Epithelial cell of esophagus (primary cell): ENCODE data around the gene ALKBH2.
A peak's percentile ranks its signal among the peaks of the same experiment; 100 is the strongest.
"Not testable (repeated sequence)": the region's sequence is repeated elsewhere in the genome, so short reads cannot be mapped to it uniquely, and the experiment has no call there.

Experiments used
- DNase-seq: peaks from one replicate; pipeline ENCODE4 v3.0.0; 2010; ENCODE audit warnings: low read depth
- H3K4me3 ChIP-seq: 2 replicates; pipeline ENCODE4 v1.5.1; 2011; ENCODE audit warnings: mild to moderate bottlenecking, low read length, control low read depth
- CTCF ChIP-seq: IDR thresholded peaks from 2 replicates; pipeline ENCODE4 v1.5.1; 2011; ENCODE audit warnings: low read depth, mild to moderate bottlenecking, low read length, control low read depth, inconsistent platforms; ENCODE audit not compliant: insufficient read depth; ENCODE audit errors: missing control alignments

Gene ALKBH2

GRCh38 chr12:109057376-109057775, 35.9 kb downstream of the ALKBH2 start:
- DNase-seq, result no peak
- H3K4me3 ChIP-seq, result no peak overlapping the region
- TF ChIP-seq CTCF, result no peak

GRCh38 chr12:109056891-109057290, 36.4 kb downstream of the ALKBH2 start:
- no peak for TF ChIP-seq CTCF
- H3K4me3 ChIP-seq, result no peak overlapping the region
- DNase-seq, result no peak

GRCh38 chr12:109054520-109054919, 38.8 kb downstream of the ALKBH2 start:
- no peak for TF ChIP-seq CTCF
- no peak for DNase-seq
- no peak overlapping the region for H3K4me3 ChIP-seq

GRCh38 chr12:109054124-109054513, 39.2 kb downstream of the ALKBH2 start:
- DNase-seq, H3K4me3 ChIP-seq: not testable (repeated sequence)

- DNase-seq, result no peak
- peak overlapping the region; percentile 79 for H3K4me3 ChIP-seq
- no peak for TF ChIP-seq CTCF
These were observed 39.7 kb downstream of the ALKBH2 start for GRCh38 chr12:109053382-109054123.

- peak within 1 kb of the TSS; percentile 79 for H3K4me3 ChIP-seq
- peak; percentile 87 for DNase-seq
- TF ChIP-seq CTCF, result no peak
These were observed 40.6 kb downstream of the ALKBH2 start, which contains the start of gene USP30 for GRCh38 chr12:109052414-109053323. Gene USP30, plus strand, starts transcription at chr12:109052576. Its CDS starts 103 bp downstream, at chr12:109052679.

GRCh38 chr12:109052097-109052413, 41.2 kb downstream of the ALKBH2 start:
- TF ChIP-seq CTCF, result no peak
- DNase-seq, result no peak
- H3K4me3 ChIP-seq, result peak overlapping the region; percentile 79

- not testable (repeated sequence) for H3K4me3 ChIP-seq, DNase-seq
These were observed 43.5 kb downstream of the ALKBH2 start for GRCh38 chr12:109049794-109050193.

- H3K4me3 ChIP-seq, DNase-seq: not testable (repeated sequence)
These were observed 44.6 kb downstream of the ALKBH2 start for GRCh38 chr12:109048706-109049105.
